GM21367 (cell line): ENCODE data around the gene HAUS1.
A peak's percentile ranks its signal among the peaks of the same experiment; 100 is the strongest.

ENCODE experiments used
- ATAC-seq: cut with Tn5 transposase; IDR thresholded peaks from one replicate; pipeline ENCODE4 v1.9.1; 2021; ENCODE audit not compliant: unreplicated experiment

Gene HAUS1

GRCh38 chr18:46104128-46104911, at the start of gene HAUS1:
TSS of gene HAUS1 (plus strand) at chr18:46104385. CDS start at chr18:46104412, 27 bp downstream.
- ATAC-seq: peak; percentile 93

GRCh38 chr18:46054956-46055837, 49.0 kb upstream of the HAUS1 start:
- ATAC-seq: no peak

- no peak for ATAC-seq
These were observed 48.4 kb upstream of the HAUS1 start for GRCh38 chr18:46055838-46056230.

GRCh38 chr18:46060359-46060841, 43.8 kb upstream of the HAUS1 start:
- ATAC-seq: no peak

- ATAC-seq: no peak
These were observed 42.8 kb upstream of the HAUS1 start for GRCh38 chr18:46061387-46061786.

- ATAC-seq: no peak
These were observed 42.4 kb upstream of the HAUS1 start for GRCh38 chr18:46061796-46062195.

GRCh38 chr18:46062781-46063180, 41.4 kb upstream of the HAUS1 start:
- ATAC-seq: no peak

GRCh38 chr18:46067438-46068007, 36.7 kb upstream of the HAUS1 start:
- ATAC-seq: no peak

GRCh38 chr18:46068763-46069162, 35.4 kb upstream of the HAUS1 start:
- no peak for ATAC-seq

- no peak for ATAC-seq
These were observed 34.7 kb upstream of the HAUS1 start for GRCh38 chr18:46069524-46069923.

GRCh38 chr18:46070232-46070631, 34.0 kb upstream of the HAUS1 start:
- no peak for ATAC-seq

GRCh38 chr18:46070815-46071652, 33.2 kb upstream of the HAUS1 start:
- ATAC-seq: no peak

GRCh38 chr18:46071653-46072375, 32.4 kb upstream of the HAUS1 start, which contains the start of gene PSTPIP2:
TSS of gene PSTPIP2 (minus strand) at chr18:46072260. CDS start at chr18:46072188, 72 bp downstream.
- no peak for ATAC-seq

- no peak for ATAC-seq
These were observed 31.8 kb upstream of the HAUS1 start for GRCh38 chr18:46072376-46072867.

- no peak for ATAC-seq
These were observed 31.2 kb upstream of the HAUS1 start for GRCh38 chr18:46072959-46073358.

GRCh38 chr18:46073474-46074331, 30.5 kb upstream of the HAUS1 start:
- ATAC-seq: no peak

- ATAC-seq: no peak
These were observed 24.8 kb upstream of the HAUS1 start for GRCh38 chr18:46079336-46079735.

GRCh38 chr18:46080156-46080555, 24.0 kb upstream of the HAUS1 start:
- no peak for ATAC-seq

GRCh38 chr18:46084431-46084830, 19.8 kb upstream of the HAUS1 start:
- no peak for ATAC-seq
